NCI-H510A (cell line): ENCODE measurements around the gene CES4A.
A peak's percentile ranks its signal among the peaks of the same experiment; 100 is the strongest.
"Not testable (repeated sequence)": the region's sequence is repeated elsewhere in the genome, so short reads cannot be mapped to it uniquely, and the experiment has no call there.

Source experiments
- DNase-seq: peaks from one replicate; lab custom pipeline; 2025; lab: John Stamatoyannopoulos, UW

Gene CES4A

GRCh38 chr16:66956154-66956457 lies 32.3 kb upstream of the CES4A start:
- DNase-seq: not testable (repeated sequence)

GRCh38 chr16:66958857-66959703 lies 29.3 kb upstream of the CES4A start:
- no peak for DNase-seq

GRCh38 chr16:66959704-66960161 lies 28.7 kb upstream of the CES4A start:
- no peak for DNase-seq

GRCh38 chr16:66960270-66960669 lies 28.1 kb upstream of the CES4A start:
- DNase-seq: no peak

- DNase-seq: peak; percentile 43
These were observed 27.2 kb upstream of the CES4A start, which contains the start of gene CES3 for GRCh38 chr16:66961065-66961744. CES3 (plus strand) TSS chr16:66961266; CDS start chr16:66961308, 42 bp downstream.

- no peak for DNase-seq
These were observed 26.5 kb upstream of the CES4A start for GRCh38 chr16:66961914-66962313.

GRCh38 chr16:66964049-66964448 lies 24.3 kb upstream of the CES4A start:
- no peak for DNase-seq

- no peak for DNase-seq
These were observed 19.5 kb upstream of the CES4A start for GRCh38 chr16:66968847-66969246.

- no peak for DNase-seq
These were observed 17.3 kb upstream of the CES4A start for GRCh38 chr16:66970775-66971720.

GRCh38 chr16:66972983-66973382 lies 15.4 kb upstream of the CES4A start:
- DNase-seq: no peak

- DNase-seq: no peak
These were observed 14.7 kb upstream of the CES4A start for GRCh38 chr16:66973716-66974115.

- not testable (repeated sequence) for DNase-seq
These were observed 14.0 kb upstream of the CES4A start for GRCh38 chr16:66974156-66974931.

- DNase-seq: not testable (repeated sequence)
These were observed 13.5 kb upstream of the CES4A start for GRCh38 chr16:66974932-66975246.

- DNase-seq: no peak
These were observed 13.0 kb upstream of the CES4A start for GRCh38 chr16:66975302-66975893.

GRCh38 chr16:66976746-66977145 lies 11.6 kb upstream of the CES4A start:
- DNase-seq: no peak

- peak; percentile 68 for DNase-seq
These were observed 10.9 kb upstream of the CES4A start for GRCh38 chr16:66977341-66978113.

- no peak for DNase-seq
These were observed 9.2 kb upstream of the CES4A start for GRCh38 chr16:66979011-66979717.

GRCh38 chr16:66983033-66983432 lies 5.4 kb upstream of the CES4A start:
- DNase-seq: no peak

- no peak for DNase-seq
These were observed 3.5 kb upstream of the CES4A start for GRCh38 chr16:66984892-66985311.

- no peak for DNase-seq
These were observed 1.8 kb upstream of the CES4A start for GRCh38 chr16:66986559-66986958.
